Measurements from ENCODE around the gene AKT2. TPM values are rescaled to one million over a fixed set of nuclear protein-coding genes. Genes with fewer than 3 reads are reported as not detected.

The AKT2 gene
- total and polyA plus RNA-seq, 12 donors, result 56.7 to 147 (median 123) TPM

- Histone ChIP-seq H3K4me3 (no peak overlapping the region), H3K4me1 (no peaks in the 10 kb centered on the region), H3K36me3 (peaks cover 0 to 67% (median 14%) of the 10 kb centered on the region in 9 donors), H3K9me3 (peaks cover 0 to 7% (median 0%) of the 10 kb centered on the region in 11 donors), H3K27ac (no peak overlapping the region), H3K27me3 (no peaks in the 10 kb centered on the region)
- ATAC-seq (no peak), DNase-seq (no peak)
- no peak for TF ChIP-seq CTCF (IDR thresholded peaks at IDR 0.05)
- intact Hi-C loops (cut with DNase I), result no loop called here
- WGBS, 2 donors, result 83 to 85% methylated on average over 9 of the region's 9 CpGs
Observed at GRCh38 chr19:40200341-40201099, 84.6 kb downstream of the AKT2 start.

- no peak for TF ChIP-seq CTCF (IDR thresholded peaks at IDR 0.05)
- Histone ChIP-seq H3K36me3 (peaks cover 0 to 46% (median 0%) of the 10 kb centered on the region in 9 donors), H3K9me3 (no peaks in the 10 kb centered on the region), H3K4me3 (no peak overlapping the region), H3K27ac (no peak overlapping the region), H3K27me3 (no peaks in the 10 kb centered on the region), H3K4me1 (no peaks in the 10 kb centered on the region)
- ATAC-seq, result no peak
- intact Hi-C loops (cut with DNase I), result no loop called here
- WGBS, 2 donors, result 96% methylated on average over 29 of the region's 29 CpGs
- no peak for DNase-seq
Observed at GRCh38 chr19:40198272-40198990, 86.7 kb downstream of the AKT2 start.

DNA sequence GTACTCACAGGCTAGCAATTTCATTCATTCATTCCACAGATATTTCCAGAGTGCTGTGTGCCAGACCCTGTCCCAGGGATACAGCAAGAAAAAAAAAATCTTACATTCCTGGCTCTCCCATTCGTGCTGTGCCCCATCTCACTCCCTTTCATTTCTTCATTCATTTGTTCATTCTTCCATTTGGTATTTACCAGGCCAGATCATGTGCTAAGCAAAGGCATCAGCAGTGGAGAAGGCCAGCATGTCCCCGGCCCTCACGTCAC lies 91.6 kb downstream of the AKT2 start:
- Histone ChIP-seq H3K27me3 (no peaks in the 10 kb centered on the region), H3K4me1 (peaks cover 0 to 24% (median 18%) of the 10 kb centered on the region in 9 donors), H3K36me3 (peaks cover 0 to 8% (median 0%) of the 10 kb centered on the region in 9 donors), H3K4me3 (no peak overlapping the region), H3K9me3 (no peaks in the 10 kb centered on the region), H3K27ac (no peak overlapping the region)
- DNase-seq (no peak), ATAC-seq (no peak)
- TF ChIP-seq CTCF (IDR thresholded peaks at IDR 0.05), result no peak
- 85 to 90% methylated on average over 3 of the region's 3 CpGs for WGBS, 2 donors
- intact Hi-C loops (cut with DNase I), result no loop called here

DNA sequence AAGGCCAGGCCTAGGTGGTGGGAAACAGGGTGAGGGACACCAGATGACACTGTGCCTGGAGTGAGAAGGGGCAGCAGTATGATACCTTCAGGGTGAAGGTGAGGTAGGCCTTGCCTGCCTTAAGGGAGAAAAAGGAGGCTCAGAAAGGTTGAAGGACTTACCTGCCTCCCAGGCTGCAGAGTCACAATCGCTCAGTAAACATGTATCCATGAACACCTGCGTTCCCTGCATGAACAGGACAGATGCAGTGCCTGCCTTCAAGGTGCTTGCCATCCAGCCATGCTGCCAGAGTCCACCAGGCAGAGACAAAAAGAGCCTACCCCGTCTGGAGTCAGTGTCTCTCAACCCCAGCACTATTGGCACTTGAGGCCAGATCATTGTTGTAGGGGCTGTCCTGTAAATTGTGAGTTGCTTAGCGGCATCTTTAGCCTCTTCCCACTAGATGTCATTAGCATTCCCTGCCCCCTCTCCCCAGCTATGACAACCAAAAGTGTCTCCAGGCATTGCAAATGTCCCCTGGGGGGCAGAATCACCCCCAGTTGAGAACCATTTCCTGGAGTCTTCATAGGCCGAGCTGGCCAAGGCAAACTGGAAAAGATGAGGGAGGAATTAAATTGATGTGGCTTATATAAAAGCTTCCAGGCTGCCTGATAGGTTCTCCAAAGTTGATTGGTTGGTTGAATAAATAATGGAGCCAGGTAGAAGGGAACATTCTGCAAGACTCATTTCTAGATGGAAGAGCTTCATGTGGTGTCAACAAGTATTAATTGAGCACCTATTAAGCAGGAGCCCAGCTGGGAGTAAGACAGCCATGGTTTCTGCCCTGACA lies 92.2 kb downstream of the AKT2 start:
- WGBS, 2 donors, result 78 to 81% methylated on average over 5 of the region's 5 CpGs
- Histone ChIP-seq H3K9me3 (no peaks in the 10 kb centered on the region), H3K27me3 (no peaks in the 10 kb centered on the region), H3K4me1 (peaks cover 0 to 24% (median 18%) of the 10 kb centered on the region in 9 donors), H3K27ac (no peak overlapping the region), H3K4me3 (peak overlapping the region in 4 of 10 donors; percentile 99 to 100 (median 100)), H3K36me3 (peaks cover 0 to 3% (median 0%) of the 10 kb centered on the region in 9 donors)
- TF ChIP-seq CTCF (IDR thresholded peaks at IDR 0.05), result no peak
- ATAC-seq (no peak), DNase-seq (no peak)
- intact Hi-C loops (cut with DNase I), result no loop called here

Data from heart right ventricle (tissue), 16 donors.